HCT116 (cell line): ENCODE data around the gene CACNA2D3. TPM values are rescaled to one million over a fixed set of nuclear protein-coding genes. Genes with fewer than 3 reads are reported as not detected.

Experiments
- ATAC-seq: fragments of 200-7000 bp; cut with Tn5 transposase; 2 replicates; pipeline ENCODE4 v1.9.1; 2020; ENCODE audit warnings: mild to moderate bottlenecking, moderate library complexity
- BruUV-seq: library from RNA; stranded (reverse); fragments of 400-500 nt; replicated peaks from 2 replicates; lab custom pipeline; 2021; lab: Mats Ljungman, UMichigan
- CTCF ChIA-PET: fragments of 300-600 bp; sonication (Branson Sonifier 250); formaldehyde crosslinking; loops from one replicate; lab custom pipeline; 2021; ENCODE audit warnings: antibody characterized with exemption; lab: Charles Lee
- POLR2A ChIA-PET: fragments of 300-600, 350-600 bp; sonication (Branson Sonifier 250); formaldehyde crosslinking; loops from one replicate; lab custom pipeline; 2021; ENCODE audit warnings: antibody characterized with exemption; lab: Charles Lee
- RAD21 ChIA-PET, 2 experiments: fragments of 300-600 bp; sonication (Branson Sonifier 250); formaldehyde crosslinking; loops; one replicate each; lab custom pipeline; 2023; ENCODE audit warnings: low total read pairs in 2 of 2; ENCODE audit not compliant: uncharacterized antibody in 2 of 2, unreplicated experiment in 2 of 2, low non-redundant PET in 1 of 2; lab: Charles Lee
- DNase-seq: peaks from one replicate; pipeline ENCODE4 v3.0.0-alpha.2; 2010; ENCODE audit warnings: low read depth, low spot score
- H2AFZ ChIP-seq: fragments of 200-600 bp; shearing (Covaris generic), sonication (generic); 2 replicates; pipeline ENCODE4 v1.6.1; 2017; ENCODE audit warnings: low read depth, mixed run types, mixed read lengths, antibody characterized with exemption, low read length; ENCODE audit not compliant: poor library complexity, severe bottlenecking
- H3K27ac ChIP-seq: 2 replicates; pipeline ENCODE4 v1.5.1; 2012; ENCODE audit warnings: low read depth, low read length
- H3K27me3 ChIP-seq: fragments of 200-600 bp; sonication (generic); 2 replicates; pipeline ENCODE4 v1.6.1; 2016; ENCODE audit warnings: mixed run types, low read length, mixed read lengths; ENCODE audit not compliant: insufficient read depth
- H3K36me3 ChIP-seq, 2 experiments: fragments of 200-500 bp in 1 of 2; fragments of 200-600 bp in 1 of 2; sonication (Bioruptor generic) in 1 of 2; sonication (generic) in 1 of 2; 2 replicates each; pipeline versions ENCODE4 v1.5.1 to v1.6.1; 2014 to 2016; ENCODE audit warnings: low read length in 2 of 2, inconsistent platforms in 1 of 2, mixed read lengths in 1 of 2, mixed run types in 1 of 2; ENCODE audit not compliant: insufficient read depth in 2 of 2, control insufficient read depth in 1 of 2
- H3K4me1 ChIP-seq, 2 experiments: fragments of 200-600 bp in 1 of 2; sonication (generic) in 1 of 2; 2 replicates each; pipeline versions ENCODE4 v1.5.1 to v1.6.1; 2012 to 2017; ENCODE audit warnings: low read length in 2 of 2, inconsistent platforms in 1 of 2, mild to moderate bottlenecking in 1 of 2, mixed read lengths in 1 of 2, mixed run types in 1 of 2, moderate library complexity in 1 of 2; ENCODE audit not compliant: insufficient read depth in 2 of 2, control insufficient read depth in 1 of 2
- H3K4me2 ChIP-seq: fragments of 200-600 bp; sonication (generic); 2 replicates; pipeline ENCODE4 v1.6.1; 2017; ENCODE audit warnings: mixed run types, low read length, mixed read lengths
- H3K4me3 ChIP-seq, 2 experiments: fragments of 200-600 bp in 1 of 2; sonication (generic) in 1 of 2; replicated peaks in 1 of 2; 2 replicates each; pipeline ENCODE4 v1.5.1; 2011 to 2016; ENCODE audit warnings: low read length in 2 of 2, control low read depth in 1 of 2, low read depth in 1 of 2, mild to moderate bottlenecking in 1 of 2, mixed read lengths in 1 of 2, mixed run types in 1 of 2
- H3K79me2 ChIP-seq: fragments of 200-600 bp; sonication (generic); 2 replicates; pipeline ENCODE4 v1.6.1; 2017; ENCODE audit warnings: mild to moderate bottlenecking, mixed run types, low read length, moderate library complexity, mixed read lengths; ENCODE audit not compliant: insufficient read depth
- H3K9ac ChIP-seq: fragments of 200-600 bp; sonication (generic); 2 replicates; pipeline ENCODE4 v1.6.1; 2016; ENCODE audit warnings: low read length, mixed read lengths
- H3K9me2 ChIP-seq: fragments of 200-600 bp; sonication (generic), shearing (Covaris generic); 2 replicates; pipeline ENCODE4 v1.6.1; 2017; ENCODE audit warnings: mixed run types, mild to moderate bottlenecking, moderate library complexity; ENCODE audit not compliant: insufficient read depth
- H3K9me3 ChIP-seq, 2 experiments: fragments of 200-500 bp in 1 of 2; fragments of 200-600 bp in 1 of 2; sonication (Bioruptor generic) in 1 of 2; sonication (generic) in 1 of 2; 2 replicates each; pipeline ENCODE4 v1.6.1; 2014 to 2017; ENCODE audit warnings: low read length in 2 of 2, mixed read lengths in 2 of 2, inconsistent platforms in 1 of 2, low read depth in 1 of 2, mild to moderate bottlenecking in 1 of 2, mixed run types in 1 of 2, moderate library complexity in 1 of 2; ENCODE audit not compliant: control insufficient read depth in 1 of 2, insufficient read depth in 1 of 2
- H4K20me1 ChIP-seq: fragments of 200-600 bp; sonication (generic), shearing (Covaris generic); 2 replicates; pipeline ENCODE4 v1.6.1; 2017; ENCODE audit warnings: mixed run types, mild to moderate bottlenecking, moderate library complexity; ENCODE audit not compliant: insufficient read depth
- EGR1 ChIP-seq: IDR thresholded peaks from 2 replicates; pipeline ENCODE4 v1.6.1; 2012; ENCODE audit warnings: low read depth
- EZH2 ChIP-seq: fragments of 200-600 bp; sonication (generic); IDR thresholded peaks from 2 replicates; pipeline ENCODE4 v1.6.1; 2017; ENCODE audit warnings: antibody characterized with exemption, mixed run types
- FOSL1 ChIP-seq: IDR thresholded peaks from 2 replicates; pipeline ENCODE4 v1.6.1; 2012; ENCODE audit warnings: low read depth
- POLR2AphosphoS5 ChIP-seq: IDR thresholded peaks from 2 replicates; pipeline ENCODE4 v1.6.1; 2011; ENCODE audit warnings: mild to moderate bottlenecking, low read depth, low read length, moderate library complexity
- SRF ChIP-seq: IDR thresholded peaks from 2 replicates; pipeline ENCODE4 v1.6.1; 2012; ENCODE audit warnings: low read depth
- YY1 ChIP-seq: IDR thresholded peaks from 2 replicates; pipeline ENCODE4 v1.6.1; 2011; ENCODE audit warnings: low read length, low read depth, moderate library complexity, mild to moderate bottlenecking; ENCODE audit not compliant: insufficient replicate concordance; ENCODE audit errors: extremely low read depth
- ZFX ChIP-seq: fragments of 450-650 bp; IDR thresholded peaks from 2 replicates; pipeline ENCODE4 v1.6.1; 2017
- intact Hi-C: fragments of 100-400 bp; cut with micrococcal nuclease; formaldehyde crosslinking; loops from 2 replicates; pipeline ENCODE4 v1.10.0; 2022
- total RNA-seq: library from RNA; stranded (reverse); gene quantifications from one replicate; pipeline ENCODE4 v1.2.1, GENCODE V29; 2021; ENCODE audit not compliant: unreplicated experiment
- TF ChIP-seq, protein P1 (sequence below): IDR thresholded peaks from 2 replicates; pipeline ENCODE4 v1.6.1; 2012; ENCODE audit warnings: low read depth

Gene CACNA2D3
- total RNA-seq, 1 experiment from 2014 or later = 0.20 TPM

DNA sequence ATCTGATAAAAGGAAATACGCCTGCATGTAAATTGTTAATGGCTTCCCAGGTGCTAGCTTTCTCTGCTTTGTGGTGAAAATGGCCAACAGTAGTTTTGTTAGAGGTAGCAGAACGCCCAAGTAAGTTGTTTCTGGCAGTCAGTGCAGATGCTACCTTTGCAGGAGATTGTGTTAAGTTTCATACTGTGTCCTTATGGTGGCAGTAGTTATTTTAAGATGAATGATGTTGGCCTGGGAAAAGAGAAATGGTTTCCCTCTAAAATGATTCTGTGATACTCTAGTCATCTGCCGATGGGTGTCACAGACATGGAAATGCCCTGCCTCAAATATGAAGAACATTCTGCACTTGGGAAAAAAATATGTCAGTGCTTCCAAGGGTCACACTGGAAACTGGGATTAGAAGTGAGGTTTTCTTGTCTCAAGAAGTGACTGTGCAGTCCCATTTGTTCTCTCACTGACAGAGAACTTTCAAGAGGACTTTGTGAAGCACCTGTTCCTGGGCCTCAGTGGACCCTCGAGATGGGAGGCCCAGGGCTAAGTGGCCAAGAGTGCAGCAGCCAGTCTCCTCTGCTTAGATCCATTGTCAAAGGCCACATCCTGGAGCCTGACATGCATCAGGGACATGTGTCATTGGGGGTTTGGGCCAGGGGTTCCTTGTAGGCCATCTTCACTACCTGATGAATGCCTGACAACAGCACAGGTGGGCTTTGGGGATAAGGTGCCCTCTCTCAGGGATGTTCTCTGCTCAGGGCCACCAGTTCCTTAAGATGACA, 393.3 kb downstream of the CACNA2D3 start:
- intact Hi-C loops = no loop called here
- H3K9ac ChIP-seq = no peak overlapping the region
- BruUV-seq = no TSS peak
- H3K9me2 ChIP-seq = no peaks in the 10 kb centered on the region
- no peak overlapping the region for H3K27ac ChIP-seq
- no peak overlapping the region for H3K4me2 ChIP-seq
- no peaks in the 10 kb centered on the region for H3K79me2 ChIP-seq
- H3K36me3 ChIP-seq = no peaks in the 10 kb centered on the region
- no peak overlapping the region for H3K4me3 ChIP-seq
- POLR2A ChIA-PET = no interaction called here
- ATAC-seq (no peak), DNase-seq (no peak)
- no peak overlapping the region for H2AFZ ChIP-seq
- H3K9me3 ChIP-seq = no peaks in the 10 kb centered on the region; a peak in 1 of 4 replicates
- TF ChIP-seq POLR2AphosphoS5 (no peak), SRF (no peak), YY1 (no peak), FOSL1 (no peak), ZFX (no peak), EGR1 (no peak), EZH2 (no peak)
- TF ChIP-seq, protein P1, sequence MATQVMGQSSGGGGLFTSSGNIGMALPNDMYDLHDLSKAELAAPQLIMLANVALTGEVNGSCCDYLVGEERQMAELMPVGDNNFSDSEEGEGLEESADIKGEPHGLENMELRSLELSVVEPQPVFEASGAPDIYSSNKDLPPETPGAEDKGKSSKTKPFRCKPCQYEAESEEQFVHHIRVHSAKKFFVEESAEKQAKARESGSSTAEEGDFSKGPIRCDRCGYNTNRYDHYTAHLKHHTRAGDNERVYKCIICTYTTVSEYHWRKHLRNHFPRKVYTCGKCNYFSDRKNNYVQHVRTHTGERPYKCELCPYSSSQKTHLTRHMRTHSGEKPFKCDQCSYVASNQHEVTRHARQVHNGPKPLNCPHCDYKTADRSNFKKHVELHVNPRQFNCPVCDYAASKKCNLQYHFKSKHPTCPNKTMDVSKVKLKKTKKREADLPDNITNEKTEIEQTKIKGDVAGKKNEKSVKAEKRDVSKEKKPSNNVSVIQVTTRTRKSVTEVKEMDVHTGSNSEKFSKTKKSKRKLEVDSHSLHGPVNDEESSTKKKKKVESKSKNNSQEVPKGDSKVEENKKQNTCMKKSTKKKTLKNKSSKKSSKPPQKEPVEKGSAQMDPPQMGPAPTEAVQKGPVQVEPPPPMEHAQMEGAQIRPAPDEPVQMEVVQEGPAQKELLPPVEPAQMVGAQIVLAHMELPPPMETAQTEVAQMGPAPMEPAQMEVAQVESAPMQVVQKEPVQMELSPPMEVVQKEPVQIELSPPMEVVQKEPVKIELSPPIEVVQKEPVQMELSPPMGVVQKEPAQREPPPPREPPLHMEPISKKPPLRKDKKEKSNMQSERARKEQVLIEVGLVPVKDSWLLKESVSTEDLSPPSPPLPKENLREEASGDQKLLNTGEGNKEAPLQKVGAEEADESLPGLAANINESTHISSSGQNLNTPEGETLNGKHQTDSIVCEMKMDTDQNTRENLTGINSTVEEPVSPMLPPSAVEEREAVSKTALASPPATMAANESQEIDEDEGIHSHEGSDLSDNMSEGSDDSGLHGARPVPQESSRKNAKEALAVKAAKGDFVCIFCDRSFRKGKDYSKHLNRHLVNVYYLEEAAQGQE = no peak
- RAD21 ChIA-PET = no interaction called here
- CTCF ChIA-PET = no interaction called here
- no peaks in the 10 kb centered on the region for H4K20me1 ChIP-seq
- no peaks in the 10 kb centered on the region for H3K27me3 ChIP-seq
- no peaks in the 10 kb centered on the region for H3K4me1 ChIP-seq
